KMS-11 (cell line): Measurements from ENCODE around the gene KCNT1.

Source experiments
- H2AFZ ChIP-seq: fragments of 200-600 bp; sonication (generic); 2 replicates; pipeline ENCODE4 v1.6.1; 2016; ENCODE audit warnings: antibody characterized with exemption, mixed run types, low read depth
- H3K27ac ChIP-seq: fragments of 200-600 bp; sonication (generic); 2 replicates; pipeline ENCODE4 v1.6.1; 2016; ENCODE audit warnings: mild to moderate bottlenecking, mixed run types
- H3K27me3 ChIP-seq: fragments of 200-600 bp; sonication (generic); 2 replicates; pipeline ENCODE4 v1.6.1; 2017; ENCODE audit warnings: mild to moderate bottlenecking, low read depth, mixed run types, moderate library complexity; ENCODE audit not compliant: insufficient read depth
- H3K36me3 ChIP-seq: fragments of 200-600 bp; sonication (generic); 2 replicates; pipeline ENCODE4 v1.6.1; 2017; ENCODE audit warnings: mild to moderate bottlenecking, mixed run types; ENCODE audit not compliant: insufficient read depth
- H3K4me1 ChIP-seq: fragments of 200-600 bp; sonication (generic); 2 replicates; pipeline ENCODE4 v1.6.1; 2016; ENCODE audit warnings: mild to moderate bottlenecking, low read depth, mixed run types; ENCODE audit not compliant: poor library complexity, severe bottlenecking
- H3K4me2 ChIP-seq: fragments of 200-600 bp; sonication (generic); 2 replicates; pipeline ENCODE4 v1.7.0; 2016; ENCODE audit warnings: mild to moderate bottlenecking, mixed run types
- H3K4me3 ChIP-seq: fragments of 200-600 bp; sonication (generic); IDR thresholded peaks from 2 replicates; pipeline ENCODE4 v1.6.1; 2017; ENCODE audit warnings: low read depth, low read length, mixed read lengths; ENCODE audit not compliant: insufficient read depth
- H3K79me2 ChIP-seq: fragments of 200-600 bp; sonication (generic); 2 replicates; pipeline ENCODE4 v1.6.1; 2016; ENCODE audit warnings: low read depth, mixed run types; ENCODE audit not compliant: insufficient read depth
- H3K9ac ChIP-seq: fragments of 200-600 bp; sonication (generic); 2 replicates; pipeline ENCODE4 v1.6.1; 2016; ENCODE audit warnings: mild to moderate bottlenecking, mixed run types
- H4K20me1 ChIP-seq: fragments of 200-600 bp; sonication (generic); 2 replicates; pipeline ENCODE4 v1.6.1; 2016; ENCODE audit warnings: mild to moderate bottlenecking, mixed run types; ENCODE audit not compliant: insufficient read depth
- TF ChIP-seq, protein P1 (sequence below): fragments of 200-600 bp; sonication (generic); conservative IDR thresholded peaks from 2 replicates; pipeline ENCODE4 v1.6.1; 2017; ENCODE audit warnings: low read depth, mild to moderate bottlenecking, antibody characterized with exemption, low read length, moderate library complexity, mixed read lengths

KCNT1 gene

DNA sequence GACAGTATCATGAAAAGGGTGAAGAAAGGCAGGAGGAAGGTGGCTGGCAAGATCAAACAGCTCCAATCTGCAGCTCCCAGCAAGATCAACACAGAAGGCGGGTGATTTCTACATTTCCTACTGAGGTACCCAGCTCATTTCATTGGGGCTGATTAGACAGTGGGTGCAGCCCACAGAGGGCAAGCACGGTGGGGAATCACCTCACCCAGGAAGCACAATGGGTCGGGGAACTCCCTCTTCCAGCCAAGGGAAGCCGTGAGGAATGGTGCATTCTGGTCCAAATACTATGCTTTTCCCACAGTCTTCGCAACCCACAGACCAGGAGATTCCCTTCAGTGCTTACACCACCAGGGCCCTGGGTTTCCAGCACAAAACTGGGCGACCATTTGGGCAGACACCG lies 138.6 kb downstream of the KCNT1 start:
- Histone ChIP-seq H3K36me3 (no peaks in the 10 kb centered on the region), H2AFZ (no peak overlapping the region), H3K4me1 (no peaks in the 10 kb centered on the region), H3K4me2 (no peak overlapping the region), H3K9ac (no peak overlapping the region), H3K4me3 (no peak overlapping the region), H3K27me3 (no peaks in the 10 kb centered on the region), H4K20me1 (no peaks in the 10 kb centered on the region), H3K79me2 (no peaks in the 10 kb centered on the region), H3K27ac (no peak overlapping the region)
- TF ChIP-seq, protein P1, sequence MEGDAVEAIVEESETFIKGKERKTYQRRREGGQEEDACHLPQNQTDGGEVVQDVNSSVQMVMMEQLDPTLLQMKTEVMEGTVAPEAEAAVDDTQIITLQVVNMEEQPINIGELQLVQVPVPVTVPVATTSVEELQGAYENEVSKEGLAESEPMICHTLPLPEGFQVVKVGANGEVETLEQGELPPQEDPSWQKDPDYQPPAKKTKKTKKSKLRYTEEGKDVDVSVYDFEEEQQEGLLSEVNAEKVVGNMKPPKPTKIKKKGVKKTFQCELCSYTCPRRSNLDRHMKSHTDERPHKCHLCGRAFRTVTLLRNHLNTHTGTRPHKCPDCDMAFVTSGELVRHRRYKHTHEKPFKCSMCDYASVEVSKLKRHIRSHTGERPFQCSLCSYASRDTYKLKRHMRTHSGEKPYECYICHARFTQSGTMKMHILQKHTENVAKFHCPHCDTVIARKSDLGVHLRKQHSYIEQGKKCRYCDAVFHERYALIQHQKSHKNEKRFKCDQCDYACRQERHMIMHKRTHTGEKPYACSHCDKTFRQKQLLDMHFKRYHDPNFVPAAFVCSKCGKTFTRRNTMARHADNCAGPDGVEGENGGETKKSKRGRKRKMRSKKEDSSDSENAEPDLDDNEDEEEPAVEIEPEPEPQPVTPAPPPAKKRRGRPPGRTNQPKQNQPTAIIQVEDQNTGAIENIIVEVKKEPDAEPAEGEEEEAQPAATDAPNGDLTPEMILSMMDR, result no peak
